Astrocyte of the spinal cord (primary cell): ENCODE data around the gene MAGEF1.

Source experiments
- DNase-seq: peaks from one replicate; pipeline ENCODE4 v3.0.0; 2011; ENCODE audit warnings: low read depth, low spot score
- H3K4me3 ChIP-seq: 2 replicates; pipeline ENCODE4 v1.5.1; 2011; ENCODE audit warnings: low read depth, mild to moderate bottlenecking, low read length, moderate library complexity
- in situ Hi-C: cut with HindIII; loops from 2 replicates; pipeline ENCODE4 v1.10.0; 2017; ENCODE audit warnings: low sequenced_read_pairs
- TF ChIP-seq, protein P1 (sequence below): IDR thresholded peaks from 2 replicates; pipeline ENCODE4 v1.5.1; 2012; ENCODE audit warnings: low read depth, mild to moderate bottlenecking, low read length, inconsistent platforms

MAGEF1 gene

DNA sequence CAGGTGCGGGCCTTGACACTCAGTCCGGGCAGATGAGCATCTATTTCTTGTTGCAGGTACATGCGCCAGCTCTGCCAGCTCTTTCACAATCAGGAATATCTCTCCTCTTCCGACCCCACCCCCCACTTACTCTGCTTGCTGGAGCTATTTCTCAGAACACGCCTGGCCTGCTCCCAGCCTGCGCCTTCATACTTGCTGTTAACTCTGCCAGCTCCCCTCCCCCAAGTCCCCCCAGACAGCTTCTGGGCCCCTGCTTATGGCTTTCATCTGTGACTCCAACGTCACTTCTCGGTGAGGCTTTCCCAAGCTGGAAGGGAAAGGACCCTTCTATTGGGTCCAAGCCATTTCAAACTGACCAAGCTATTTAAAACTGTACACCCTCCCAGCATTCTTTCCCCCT lies 15.2 kb downstream of the MAGEF1 start:
- DNase-seq = no peak
- TF ChIP-seq, protein P1, sequence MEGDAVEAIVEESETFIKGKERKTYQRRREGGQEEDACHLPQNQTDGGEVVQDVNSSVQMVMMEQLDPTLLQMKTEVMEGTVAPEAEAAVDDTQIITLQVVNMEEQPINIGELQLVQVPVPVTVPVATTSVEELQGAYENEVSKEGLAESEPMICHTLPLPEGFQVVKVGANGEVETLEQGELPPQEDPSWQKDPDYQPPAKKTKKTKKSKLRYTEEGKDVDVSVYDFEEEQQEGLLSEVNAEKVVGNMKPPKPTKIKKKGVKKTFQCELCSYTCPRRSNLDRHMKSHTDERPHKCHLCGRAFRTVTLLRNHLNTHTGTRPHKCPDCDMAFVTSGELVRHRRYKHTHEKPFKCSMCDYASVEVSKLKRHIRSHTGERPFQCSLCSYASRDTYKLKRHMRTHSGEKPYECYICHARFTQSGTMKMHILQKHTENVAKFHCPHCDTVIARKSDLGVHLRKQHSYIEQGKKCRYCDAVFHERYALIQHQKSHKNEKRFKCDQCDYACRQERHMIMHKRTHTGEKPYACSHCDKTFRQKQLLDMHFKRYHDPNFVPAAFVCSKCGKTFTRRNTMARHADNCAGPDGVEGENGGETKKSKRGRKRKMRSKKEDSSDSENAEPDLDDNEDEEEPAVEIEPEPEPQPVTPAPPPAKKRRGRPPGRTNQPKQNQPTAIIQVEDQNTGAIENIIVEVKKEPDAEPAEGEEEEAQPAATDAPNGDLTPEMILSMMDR = no peak
- H3K4me3 ChIP-seq = no peak overlapping the region
- in situ Hi-C loops = no loop called here

DNA sequence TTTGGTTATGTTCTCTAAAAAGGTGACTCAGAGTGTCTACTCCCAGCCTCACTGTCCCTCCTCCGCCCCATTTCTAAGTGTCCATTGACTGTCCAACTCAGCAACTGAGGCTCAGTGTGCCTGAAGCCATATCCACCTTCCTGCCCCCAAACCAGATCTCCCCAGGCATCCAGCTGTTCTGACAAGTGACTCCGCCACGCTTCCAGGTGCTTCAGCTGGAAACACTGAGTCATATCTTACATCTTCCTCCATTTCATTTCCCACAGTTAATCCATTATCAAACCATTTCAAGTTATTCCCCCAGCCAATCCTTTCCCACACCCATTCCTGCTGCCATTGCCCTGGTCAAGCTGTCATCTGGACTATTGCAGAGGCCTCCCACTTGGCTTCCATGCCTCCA lies 17.1 kb downstream of the MAGEF1 start:
- TF ChIP-seq, protein P1 = no peak
- no peak overlapping the region for H3K4me3 ChIP-seq
- in situ Hi-C loops = no loop called here
- no peak for DNase-seq

DNA sequence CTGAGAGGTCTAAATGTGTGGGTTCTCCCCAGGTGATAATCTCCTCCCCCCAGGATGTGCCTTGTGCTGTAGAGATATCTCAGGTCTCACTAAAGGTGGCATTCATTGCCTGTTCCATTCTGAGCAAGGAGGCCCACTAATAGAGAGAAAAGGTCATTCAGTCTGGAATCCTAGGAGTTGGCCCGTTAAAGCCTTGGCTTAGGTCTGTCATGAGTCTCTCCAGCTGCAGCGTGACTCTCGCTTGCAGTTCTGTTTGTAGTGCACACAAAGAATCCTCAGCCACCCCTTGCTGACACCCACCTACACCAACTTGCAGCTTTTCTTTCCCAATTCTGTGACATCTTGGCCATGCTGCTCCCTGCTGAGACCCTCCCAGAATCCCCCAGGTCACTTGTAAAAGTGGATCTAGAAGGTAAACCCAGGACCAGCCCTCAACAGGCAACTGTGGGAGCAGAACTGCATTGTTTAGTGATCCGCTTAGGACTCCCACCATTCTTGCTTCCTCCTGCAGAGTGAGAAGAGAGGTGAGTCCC lies 17.7 kb downstream of the MAGEF1 start:
- TF ChIP-seq, protein P1 = no peak
- DNase-seq = no peak
- no peak overlapping the region for H3K4me3 ChIP-seq
- in situ Hi-C loops = no loop called here

DNA sequence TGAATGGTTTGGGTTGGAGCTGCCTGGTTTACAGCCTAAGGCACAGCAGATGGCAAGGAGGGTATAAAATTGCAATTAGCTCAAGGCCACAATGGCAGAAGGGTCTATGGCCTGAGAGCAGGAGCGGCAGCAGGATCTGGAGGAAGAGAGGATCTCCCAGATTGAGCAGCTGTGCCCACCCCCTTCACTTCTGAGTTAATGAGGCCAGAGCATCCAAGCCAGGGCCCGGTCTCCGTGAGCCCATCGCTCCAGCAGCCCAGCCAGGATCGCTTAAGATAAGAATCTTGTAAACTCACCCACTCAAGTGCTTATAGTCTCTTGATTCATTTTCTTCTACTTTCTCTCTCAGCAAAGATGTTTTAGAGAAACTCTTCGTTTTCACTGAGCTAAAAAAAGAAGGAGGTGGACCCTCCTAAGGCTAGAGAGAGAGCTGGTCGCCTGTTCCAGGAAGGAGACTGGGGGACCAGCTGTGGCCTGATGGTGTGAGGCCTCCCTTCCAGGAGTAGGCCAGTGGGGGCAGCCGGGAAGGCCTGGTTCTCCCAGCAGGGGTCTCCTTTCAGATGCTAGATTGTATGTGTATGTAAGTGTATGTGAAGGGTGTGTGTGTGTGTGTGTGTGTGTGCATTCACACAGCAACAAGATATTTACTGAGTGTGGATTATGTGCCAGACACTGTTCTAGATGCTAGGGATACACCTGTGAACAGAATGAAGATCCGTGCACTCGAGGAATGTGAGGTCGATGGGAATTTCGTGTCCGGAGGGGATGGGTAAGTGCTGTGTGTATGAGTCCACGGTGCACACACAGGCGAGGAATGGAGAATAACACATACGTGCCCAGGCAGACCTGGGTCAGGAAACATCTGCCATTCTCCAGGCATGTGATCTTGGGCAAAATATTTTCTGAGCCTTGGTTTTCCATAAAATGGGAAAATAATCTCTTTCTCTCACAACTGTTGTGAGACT lies 18.6 kb downstream of the MAGEF1 start:
- no peak for DNase-seq
- TF ChIP-seq, protein P1 = no peak
- in situ Hi-C loops = no loop called here
- no peak overlapping the region for H3K4me3 ChIP-seq

DNA sequence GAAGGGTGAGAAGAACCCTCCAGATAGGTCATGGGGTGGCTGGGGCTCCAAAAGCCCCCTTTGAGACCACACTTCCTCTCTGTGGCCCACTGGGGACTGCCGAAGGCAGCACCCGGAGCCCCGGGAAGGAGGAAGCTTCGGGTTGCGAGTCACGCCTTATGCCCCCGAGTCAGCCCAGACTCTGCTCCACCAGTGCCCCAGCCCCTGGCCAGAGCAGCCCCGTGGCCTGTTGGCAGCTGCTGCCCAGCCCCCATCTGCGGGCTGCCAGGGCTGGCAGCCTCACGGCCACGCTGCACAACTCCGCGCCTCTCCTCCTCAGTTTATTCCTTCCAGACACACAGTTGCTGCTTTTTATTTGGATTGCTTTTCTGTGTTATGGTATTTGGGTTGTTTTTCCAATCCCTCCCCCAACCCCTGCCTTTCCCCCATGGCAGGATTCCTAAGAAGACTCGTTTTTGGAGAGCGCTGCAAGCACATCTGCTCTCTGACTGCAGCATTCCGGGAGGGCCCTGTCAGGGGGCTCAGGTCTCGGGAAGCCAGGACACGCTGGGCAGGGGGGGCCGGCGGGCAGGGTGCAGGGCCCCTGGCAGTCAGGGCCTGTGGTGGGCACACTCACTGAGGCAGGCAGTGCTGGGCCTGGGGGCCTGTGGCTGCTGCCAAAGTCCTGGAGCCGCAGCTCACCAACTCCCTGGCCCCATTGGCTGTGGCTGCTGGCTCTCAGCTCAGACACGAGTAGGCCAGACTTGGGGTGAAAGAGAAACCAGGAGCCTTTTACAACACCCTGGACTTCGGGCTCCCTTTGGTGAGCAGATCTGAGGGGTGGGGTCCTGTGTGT lies 20.2 kb downstream of the MAGEF1 start:
- TF ChIP-seq, protein P1 = no peak
- no peak for DNase-seq
- in situ Hi-C loops = no loop called here
- no peak overlapping the region for H3K4me3 ChIP-seq

DNA sequence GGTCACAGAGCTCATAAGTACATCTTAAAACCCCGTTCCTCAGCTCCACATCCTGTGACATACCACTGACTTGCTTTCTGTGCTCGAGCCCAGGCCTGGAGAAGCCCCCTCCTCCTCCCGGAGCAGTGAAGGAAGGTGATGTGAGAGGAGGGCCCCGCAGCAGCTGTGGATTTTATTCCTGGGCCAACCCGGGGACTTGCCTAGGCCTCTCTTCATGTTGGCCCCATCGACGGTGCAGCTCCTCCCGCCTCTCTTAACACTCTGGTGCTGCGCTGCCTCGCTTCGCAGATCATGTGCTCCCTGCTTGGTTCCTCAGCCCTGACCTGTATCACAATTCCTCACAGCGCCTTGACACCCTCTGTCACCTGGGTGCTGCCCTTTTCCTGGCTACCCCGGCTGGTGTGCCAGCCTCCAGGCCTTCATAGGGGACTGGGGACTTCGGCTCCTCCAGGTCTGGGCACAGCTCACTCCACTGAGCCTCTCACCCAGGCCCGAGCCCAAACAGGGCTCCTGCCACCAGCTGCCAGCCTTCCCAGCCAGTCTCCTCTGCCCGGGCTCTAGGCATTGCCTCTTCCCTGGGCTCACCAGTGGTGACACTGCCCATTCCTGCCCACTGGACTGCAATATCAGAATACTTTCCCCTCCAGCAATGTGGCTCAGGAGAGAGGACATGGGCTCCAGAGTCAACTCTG lies 21.5 kb downstream of the MAGEF1 start:
- no peak overlapping the region for H3K4me3 ChIP-seq
- TF ChIP-seq, protein P1 = no peak
- in situ Hi-C loops = no loop called here
- DNase-seq = no peak
